ENCODE data around the gene ATP6V1C2.
"Not testable (repeated sequence)": the region's sequence is repeated elsewhere in the genome, so short reads cannot be mapped to it uniquely, and the experiment has no call there.

The ATP6V1C2 gene

GRCh38 chr2:10818305-10818704 lies 96.9 kb downstream of the ATP6V1C2 start:
- not testable (repeated sequence) for DNase-seq

- DNase-seq, result no peak
Measured at GRCh38 chr2:10818984-10819383, 97.6 kb downstream of the ATP6V1C2 start.

GRCh38 chr2:10819714-10820314 lies 98.4 kb downstream of the ATP6V1C2 start:
- no peak for DNase-seq

GRCh38 chr2:10820562-10820961 lies 99.1 kb downstream of the ATP6V1C2 start:
- no peak for DNase-seq

- no peak for DNase-seq
Measured at GRCh38 chr2:10820978-10821695, 99.7 kb downstream of the ATP6V1C2 start.

GRCh38 chr2:10824191-10824590 lies 102.8 kb downstream of the ATP6V1C2 start:
- DNase-seq, result no peak

- DNase-seq, result no peak
Measured at GRCh38 chr2:10826026-10826425, 104.6 kb downstream of the ATP6V1C2 start.

GRCh38 chr2:10826625-10827024 lies 105.2 kb downstream of the ATP6V1C2 start:
- no peak for DNase-seq

GRCh38 chr2:10828346-10828745 lies 106.9 kb downstream of the ATP6V1C2 start:
- DNase-seq, result no peak

GRCh38 chr2:10829299-10829698 lies 107.9 kb downstream of the ATP6V1C2 start:
- no peak for DNase-seq

GRCh38 chr2:10830203-10830602 lies 108.8 kb downstream of the ATP6V1C2 start:
- DNase-seq, result no peak

GRCh38 chr2:10830641-10831399 lies 109.4 kb downstream of the ATP6V1C2 start:
- DNase-seq, result no peak

- DNase-seq, result no peak
Measured at GRCh38 chr2:10831400-10831985, 110.1 kb downstream of the ATP6V1C2 start.

- peak; percentile 87 for DNase-seq
Measured at GRCh38 chr2:10832203-10832936, 110.9 kb downstream of the ATP6V1C2 start.

GRCh38 chr2:10833021-10833420 lies 111.6 kb downstream of the ATP6V1C2 start:
- DNase-seq, result no peak

- no peak for DNase-seq
Measured at GRCh38 chr2:10834068-10834655, 112.7 kb downstream of the ATP6V1C2 start.

Data from activated CD4-positive, alpha-beta T cell treated with anti-CD3 and anti-CD28 coated beads, Interleukin-2, Interleukin-6, amounts not matched to agents 100 ng/mL and 50 ng/mL, durations not matched to agents 16 hours and 8 hours (primary cell).